HEK293T (cell line): ENCODE data around the gene SYTL5.

ENCODE experiments used
- BHLHE40 ChIP-seq: fragments of 450-650 bp; IDR thresholded peaks from 2 replicates; pipeline ENCODE4 v1.6.1; 2016; ENCODE audit warnings: mild to moderate bottlenecking, moderate library complexity, borderline replicate concordance
- ELF4 ChIP-seq: fragments of 450-650 bp; IDR thresholded peaks from 2 replicates; pipeline ENCODE4 v1.6.1; 2017; ENCODE audit warnings: antibody characterized with exemption
- FOXA1 ChIP-seq: fragments of 450-650 bp; IDR thresholded peaks from 2 replicates; pipeline ENCODE4 v1.6.1; 2016; ENCODE audit warnings: mild to moderate bottlenecking
- FOXM1 ChIP-seq: fragments of 450-650 bp; IDR thresholded peaks from 2 replicates; pipeline ENCODE4 v1.6.1; 2017; ENCODE audit warnings: mild to moderate bottlenecking, borderline replicate concordance
- TARDBP ChIP-seq: fragments of 450-650 bp; IDR thresholded peaks from 2 replicates; pipeline ENCODE4 v1.6.1; 2016
- TF ChIP-seq, protein P1 (sequence below): fragments of 450-650 bp; IDR thresholded peaks from 2 replicates; pipeline ENCODE4 v1.6.1; 2016

DNA sequence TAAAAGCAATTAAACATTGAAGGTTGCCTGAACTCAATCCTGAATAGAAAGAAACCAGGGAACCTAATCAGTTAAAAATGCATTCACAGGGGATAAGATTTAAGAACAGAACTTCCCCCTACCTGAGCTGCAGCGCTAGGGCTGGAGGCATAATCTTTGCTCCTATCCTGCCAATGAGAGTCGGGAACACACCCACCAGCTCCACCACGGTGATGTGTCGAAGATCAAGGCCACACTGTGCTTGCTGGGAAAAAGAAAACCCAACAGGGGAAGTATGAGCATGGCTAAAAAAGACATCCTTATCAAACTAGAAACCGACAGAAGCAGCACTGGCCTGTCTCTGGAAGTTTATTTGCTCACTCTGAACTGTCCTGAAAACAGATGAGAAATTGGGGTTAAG is 148.0 kb downstream of the SYTL5 start:
- TF ChIP-seq, protein P1, sequence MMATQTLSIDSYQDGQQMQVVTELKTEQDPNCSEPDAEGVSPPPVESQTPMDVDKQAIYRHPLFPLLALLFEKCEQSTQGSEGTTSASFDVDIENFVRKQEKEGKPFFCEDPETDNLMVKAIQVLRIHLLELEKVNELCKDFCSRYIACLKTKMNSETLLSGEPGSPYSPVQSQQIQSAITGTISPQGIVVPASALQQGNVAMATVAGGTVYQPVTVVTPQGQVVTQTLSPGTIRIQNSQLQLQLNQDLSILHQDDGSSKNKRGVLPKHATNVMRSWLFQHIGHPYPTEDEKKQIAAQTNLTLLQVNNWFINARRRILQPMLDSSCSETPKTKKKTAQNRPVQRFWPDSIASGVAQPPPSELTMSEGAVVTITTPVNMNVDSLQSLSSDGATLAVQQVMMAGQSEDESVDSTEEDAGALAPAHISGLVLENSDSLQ = no peak
- TF ChIP-seq FOXM1 (no peak), TARDBP (no peak), BHLHE40 (no peak), FOXA1 (no peak), ELF4 (no peak)
